ENCODE results near the gene GLYAT.
"Not testable (repeated sequence)": the region's sequence is repeated elsewhere in the genome, so short reads cannot be mapped to it uniquely, and the experiment has no call there.

GLYAT gene

GRCh38 chr11:58742981-58743880, 11.5 kb upstream of the GLYAT start:
- FAIRE-seq: no peak

DNA sequence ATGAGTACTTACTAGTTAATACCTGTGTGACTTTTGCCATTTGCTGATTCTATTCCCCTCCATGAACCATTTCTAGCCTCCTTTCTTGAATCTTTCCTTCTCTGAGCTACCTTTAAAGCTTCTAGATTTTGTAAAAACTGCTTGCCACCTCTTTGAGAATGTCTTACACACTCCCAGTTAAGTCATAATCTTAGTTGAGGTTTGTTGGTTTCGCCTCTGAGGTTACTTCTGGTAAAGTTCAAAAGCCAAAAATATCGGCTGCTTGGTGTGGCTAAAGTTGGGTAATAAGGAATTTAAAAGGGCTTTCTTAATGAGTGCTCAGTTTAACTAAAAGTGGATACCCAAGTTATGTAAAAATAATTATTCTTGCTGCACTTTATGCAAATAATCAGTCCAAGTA, 10.4 kb upstream of the GLYAT start:
- FAIRE-seq: no peak

GRCh38 chr11:58741127-58741526, 9.4 kb upstream of the GLYAT start:
- FAIRE-seq: no peak

DNA sequence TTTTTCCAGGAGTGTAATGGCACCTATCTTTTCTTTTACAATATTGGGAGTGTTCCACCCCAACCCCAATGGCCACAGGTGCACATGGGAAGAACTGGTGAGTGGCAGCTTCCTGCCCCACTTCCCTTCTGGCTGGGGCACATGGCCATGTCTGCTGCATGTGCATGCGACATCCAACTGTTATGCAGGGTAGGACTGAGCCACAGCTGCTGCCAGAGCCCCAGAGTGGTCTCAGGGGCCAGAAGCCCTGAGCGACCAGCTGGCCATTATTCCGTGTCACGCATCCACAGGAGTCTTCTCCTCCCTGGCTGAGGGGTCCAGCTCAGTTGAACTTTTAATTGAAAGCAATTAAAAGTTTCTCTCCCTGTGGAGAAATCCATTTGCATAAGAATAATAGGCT, 8.7 kb upstream of the GLYAT start:
- no peak for FAIRE-seq

- no peak for FAIRE-seq
These were observed 8.1 kb upstream of the GLYAT start for GRCh38 chr11:58739725-58740430.

GRCh38 chr11:58734681-58735490, 3.1 kb upstream of the GLYAT start:
- FAIRE-seq: no peak

- FAIRE-seq: no peak
These were observed 1.1 kb downstream of the GLYAT start for GRCh38 chr11:58730507-58731089.

GRCh38 chr11:58727415-58727797, 4.3 kb downstream of the GLYAT start:
- no peak for FAIRE-seq

GRCh38 chr11:58726737-58727414, 4.9 kb downstream of the GLYAT start:
- FAIRE-seq: no peak

- FAIRE-seq: no peak
These were observed 12.2 kb downstream of the GLYAT start for GRCh38 chr11:58719406-58720117.

GRCh38 chr11:58712531-58712930, 19.2 kb downstream of the GLYAT start:
- FAIRE-seq: no peak

DNA sequence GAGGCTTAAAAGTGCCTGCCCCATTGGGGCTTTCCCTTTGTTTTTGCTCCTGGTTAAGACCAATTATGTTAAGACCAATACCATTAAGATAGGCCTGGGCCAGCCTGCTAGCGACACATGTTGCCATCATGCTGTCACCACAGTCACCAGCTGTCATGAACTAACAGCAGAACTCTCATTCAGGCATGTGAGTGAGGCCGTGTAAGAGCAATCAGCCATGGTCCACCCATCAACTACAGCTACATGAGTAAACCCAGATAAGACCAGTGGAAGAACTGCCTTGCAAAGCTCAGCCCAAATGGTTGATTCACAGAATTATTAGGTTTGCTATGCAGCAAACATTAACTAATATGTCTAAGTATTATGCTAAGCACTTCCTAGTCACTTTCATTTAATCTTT, 19.9 kb downstream of the GLYAT start:
- no peak for FAIRE-seq

DNA sequence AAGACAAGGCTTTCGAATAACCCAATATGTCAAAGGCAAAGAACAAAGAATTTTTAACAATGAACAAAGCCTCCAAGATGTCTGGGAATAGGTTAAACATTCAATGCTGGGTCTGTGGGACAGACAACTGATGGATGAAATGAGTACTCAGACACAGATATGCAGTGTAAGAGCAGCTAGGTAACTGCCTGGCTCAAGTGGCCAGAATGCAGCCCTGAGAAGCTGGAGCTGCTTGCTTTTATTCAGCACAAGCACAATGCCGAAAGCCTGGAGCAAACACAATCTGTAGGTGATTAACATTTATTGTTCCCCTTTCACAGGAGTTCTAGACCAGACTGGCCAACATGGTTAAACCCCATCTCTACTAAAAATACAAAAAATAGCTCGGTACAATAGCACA, 24.0 kb downstream of the GLYAT start:
- no peak for FAIRE-seq

DNA sequence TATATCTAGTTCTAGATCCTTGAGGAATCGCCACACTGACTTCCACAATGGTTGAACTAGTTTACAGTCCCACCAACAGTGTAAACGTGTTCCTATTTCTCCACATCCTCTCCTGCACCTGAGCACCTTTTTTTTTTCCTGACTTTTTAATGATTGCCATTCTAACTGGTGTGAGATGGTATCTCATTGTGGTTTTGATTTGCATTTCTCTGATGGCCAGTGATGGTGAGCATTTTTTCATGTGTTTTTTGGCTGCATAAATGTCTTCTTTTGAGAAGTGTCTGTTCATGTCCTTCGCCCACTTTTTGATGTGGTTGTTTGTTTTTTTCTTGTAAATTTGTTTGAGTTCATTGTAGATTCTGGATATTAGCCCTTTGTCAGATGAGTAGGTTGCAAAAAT, 34.9 kb downstream of the GLYAT start:
- not testable (repeated sequence) for FAIRE-seq

DNA sequence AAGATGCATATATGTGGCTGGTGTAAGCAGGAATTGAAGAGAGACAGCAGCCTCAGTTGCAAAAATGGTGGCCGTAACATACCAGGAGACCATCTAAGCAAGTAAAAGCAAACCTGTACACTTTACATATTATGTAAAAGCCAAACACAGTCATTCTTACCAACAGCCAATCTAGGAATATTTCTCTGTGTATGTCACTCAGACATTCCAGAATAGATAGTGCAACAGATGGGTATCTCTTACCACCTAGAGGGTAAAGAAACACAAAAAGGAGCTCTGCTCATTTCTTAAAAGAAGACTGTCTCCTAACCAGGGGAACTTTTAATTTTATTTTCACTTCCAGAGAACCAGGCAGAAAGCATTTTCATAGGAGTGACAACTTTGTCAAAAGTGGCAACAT, 38.7 kb downstream of the GLYAT start:
- no peak for FAIRE-seq

DNA sequence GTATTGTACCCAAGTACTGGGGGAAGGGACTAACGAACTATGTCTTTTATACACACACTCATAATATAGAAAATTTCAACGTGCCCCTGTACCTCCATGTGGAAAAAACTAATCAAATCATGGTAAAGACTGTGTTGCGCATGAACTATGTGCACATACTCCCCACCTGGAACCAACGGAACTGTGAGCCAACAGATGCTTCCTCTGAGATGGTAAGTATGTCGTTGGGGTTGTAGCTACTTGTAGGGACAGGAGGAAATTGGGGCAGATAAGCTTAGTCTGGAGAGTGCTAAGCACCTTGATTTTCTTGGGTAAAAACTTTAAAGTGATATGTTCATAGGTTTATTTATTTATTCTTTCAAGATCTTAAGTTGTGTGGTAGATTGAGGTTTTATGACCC, 40.1 kb downstream of the GLYAT start:
- no peak for FAIRE-seq

DNA sequence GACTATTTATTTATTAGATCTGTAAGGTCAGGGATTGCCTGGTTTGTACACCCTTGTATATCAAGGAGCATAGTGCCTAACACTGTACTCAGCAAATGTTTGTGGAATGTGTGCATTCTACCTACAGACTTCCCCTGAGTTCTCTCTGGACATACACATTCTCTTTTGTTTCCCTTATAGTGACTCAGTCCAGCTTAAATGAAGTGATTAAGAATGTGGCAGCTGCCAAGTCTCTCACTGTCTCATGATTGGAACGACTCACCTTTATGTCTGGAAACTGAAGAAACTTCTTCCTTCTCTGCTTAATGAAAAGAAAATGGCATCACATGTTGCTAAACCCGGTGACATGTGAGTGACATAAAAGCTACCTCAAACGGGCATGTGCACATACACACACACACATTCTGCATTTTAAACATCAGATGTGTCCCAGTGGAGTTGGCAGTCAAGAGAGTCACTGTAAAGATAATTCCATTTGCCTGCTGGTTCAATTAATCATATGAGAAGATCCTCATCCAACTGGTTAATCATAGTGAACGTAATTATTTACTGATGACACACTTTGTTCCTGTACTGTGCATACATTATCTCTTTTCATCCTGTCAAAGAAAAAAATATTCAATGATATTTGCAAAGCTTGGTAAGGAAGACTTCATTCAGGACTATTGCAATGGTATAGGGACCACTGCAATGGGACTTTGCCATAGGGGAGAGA, 42.8 kb downstream of the GLYAT start:
- no peak for FAIRE-seq

- FAIRE-seq: no peak
These were observed 45.6 kb downstream of the GLYAT start for GRCh38 chr11:58685973-58686722.

DNA sequence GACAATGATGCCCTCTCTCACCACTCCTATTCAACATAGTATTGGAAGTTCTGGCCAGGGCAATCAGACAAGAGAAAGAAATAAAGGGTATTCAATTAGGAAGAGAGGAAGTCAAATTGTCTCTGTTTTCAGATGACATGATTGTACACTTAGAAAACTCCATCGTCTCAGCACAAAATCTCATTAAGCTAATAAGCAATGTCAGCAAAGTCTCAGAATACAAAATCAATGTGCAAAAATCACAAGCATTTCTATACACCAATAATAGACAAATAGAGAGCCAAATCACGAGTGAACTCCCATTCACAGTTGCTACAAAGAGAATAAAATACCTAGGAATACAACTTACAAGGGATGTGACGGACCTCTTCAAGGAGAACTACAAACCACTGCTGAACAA, 49.1 kb downstream of the GLYAT start:
- not testable (repeated sequence) for FAIRE-seq

DNA sequence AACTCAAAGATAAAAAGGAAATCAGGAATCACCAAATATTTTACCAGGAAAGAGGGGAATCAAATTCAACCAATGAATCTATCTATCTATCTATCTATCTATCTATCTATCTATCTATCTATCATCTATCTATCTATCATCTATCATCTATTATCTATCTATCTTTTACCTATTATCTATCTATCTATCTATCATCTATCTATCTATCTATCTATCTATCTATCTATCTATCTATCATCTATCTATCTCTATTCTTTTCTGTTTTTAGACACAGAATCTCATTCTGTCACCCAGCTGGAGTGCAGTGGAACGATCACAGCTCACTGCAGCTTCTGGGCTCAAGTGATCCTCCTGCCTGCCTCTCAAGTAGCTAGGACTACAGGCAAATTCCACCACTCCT, 54.2 kb downstream of the GLYAT start:
- not testable (repeated sequence) for FAIRE-seq
